NCI-H2107 treated with DMSO at 0.1 percent for 48 hours (cell line): ENCODE results near the gene EMD.
"Not testable (repeated sequence)": the region's sequence is repeated elsewhere in the genome, so short reads cannot be mapped to it uniquely, and the experiment has no call there.

Experiments used
- DNase-seq: peaks from one replicate; lab custom pipeline; 2025; ENCODE audit not compliant: unreplicated experiment; lab: John Stamatoyannopoulos, UW

Gene EMD

GRCh38 chrX:154389812-154390747 is 11.0 kb downstream of the EMD start:
- not testable (repeated sequence) for DNase-seq

- DNase-seq, result not testable (repeated sequence)
Observed at GRCh38 chrX:154396363-154396762, 17.3 kb downstream of the EMD start.

DNA sequence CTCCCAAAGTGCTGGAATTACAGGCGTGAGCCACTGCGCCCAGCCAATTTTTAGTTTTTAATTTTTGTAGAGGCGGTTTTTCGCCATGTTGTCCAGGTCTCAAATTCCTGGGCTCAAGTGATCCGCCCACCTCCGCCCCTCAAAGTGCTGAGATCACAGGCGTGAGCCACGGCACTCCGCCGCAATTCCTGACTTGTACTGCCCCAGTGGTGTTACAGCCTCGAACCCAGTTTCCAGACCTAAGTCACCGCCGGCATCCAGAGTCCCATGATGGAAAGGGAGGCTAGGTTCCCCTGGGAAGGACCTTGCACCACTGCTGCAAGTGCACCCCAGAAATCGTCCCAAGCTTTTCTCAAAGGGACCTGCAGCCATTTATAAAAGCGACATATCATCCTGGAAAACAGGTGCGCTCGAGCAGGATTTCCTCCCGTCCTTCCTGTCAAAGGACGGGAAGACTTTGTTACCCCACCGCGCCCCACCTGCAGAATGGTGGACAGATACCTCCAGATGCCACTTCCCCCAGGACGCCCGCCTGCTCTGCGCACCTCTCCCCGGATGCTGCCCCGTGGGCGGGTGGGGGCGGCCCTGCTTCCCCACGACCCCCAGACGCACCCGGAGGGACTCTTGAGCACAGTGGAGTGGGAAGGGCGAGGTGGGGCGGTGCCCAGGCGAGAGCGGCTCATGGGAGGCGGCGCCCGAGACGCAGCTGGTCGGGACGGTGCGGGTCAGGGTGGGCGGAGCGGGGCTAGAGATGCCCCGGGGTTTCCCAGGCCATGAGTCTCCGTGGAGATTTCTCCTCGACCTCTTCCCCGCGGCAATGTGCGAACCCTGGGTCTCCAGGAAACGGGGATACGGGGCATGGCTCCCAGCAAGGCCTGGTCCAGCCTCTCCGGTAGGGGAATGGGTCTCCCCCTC is 18.1 kb downstream of the EMD start:
- DNase-seq, result peak; percentile 30

DNA sequence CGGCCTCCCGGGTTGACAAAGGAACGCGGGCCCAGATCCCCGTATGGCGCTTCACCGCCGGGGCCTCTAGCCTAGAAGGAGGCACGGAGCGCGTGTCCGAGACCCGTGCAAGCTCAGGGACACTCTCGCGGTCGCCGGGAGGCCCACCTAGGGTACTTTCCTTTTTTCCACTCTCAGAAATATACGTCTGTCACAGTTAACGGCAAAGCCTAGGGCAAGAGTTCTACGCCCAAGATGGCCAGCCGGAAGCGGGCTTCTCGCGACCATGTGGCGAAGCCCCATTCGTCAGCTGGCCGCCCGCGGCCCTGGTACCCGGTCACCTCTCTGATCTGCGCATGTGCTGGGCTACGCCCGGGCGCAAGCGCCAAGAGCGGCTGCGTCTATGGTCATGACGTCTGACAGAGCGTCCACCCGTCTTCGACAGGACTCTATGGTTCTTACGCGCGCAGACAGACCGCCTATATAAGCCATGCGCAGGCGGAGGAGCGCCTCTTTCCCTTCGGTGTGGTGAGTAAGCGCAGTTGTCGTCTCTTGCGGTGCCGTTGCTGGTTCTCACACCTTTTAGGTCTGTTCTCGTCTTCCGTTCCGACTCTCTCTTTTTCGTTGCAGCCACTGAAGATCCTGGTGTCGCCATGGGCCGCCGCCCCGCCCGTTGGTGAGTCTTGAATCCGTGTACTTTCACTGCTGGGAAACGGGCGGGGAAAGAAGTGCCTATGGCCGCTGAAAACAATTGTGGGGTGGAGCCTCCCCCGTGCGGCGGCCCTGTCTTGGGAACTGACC is 19.0 kb downstream of the EMD start, which contains the start of gene RPL10:
TSS of gene RPL10 (plus strand) at position 490 of the 780 bp plus-strand sequence. CDS start at position 633, 143 bp downstream.
- DNase-seq, result peak; percentile 94

DNA sequence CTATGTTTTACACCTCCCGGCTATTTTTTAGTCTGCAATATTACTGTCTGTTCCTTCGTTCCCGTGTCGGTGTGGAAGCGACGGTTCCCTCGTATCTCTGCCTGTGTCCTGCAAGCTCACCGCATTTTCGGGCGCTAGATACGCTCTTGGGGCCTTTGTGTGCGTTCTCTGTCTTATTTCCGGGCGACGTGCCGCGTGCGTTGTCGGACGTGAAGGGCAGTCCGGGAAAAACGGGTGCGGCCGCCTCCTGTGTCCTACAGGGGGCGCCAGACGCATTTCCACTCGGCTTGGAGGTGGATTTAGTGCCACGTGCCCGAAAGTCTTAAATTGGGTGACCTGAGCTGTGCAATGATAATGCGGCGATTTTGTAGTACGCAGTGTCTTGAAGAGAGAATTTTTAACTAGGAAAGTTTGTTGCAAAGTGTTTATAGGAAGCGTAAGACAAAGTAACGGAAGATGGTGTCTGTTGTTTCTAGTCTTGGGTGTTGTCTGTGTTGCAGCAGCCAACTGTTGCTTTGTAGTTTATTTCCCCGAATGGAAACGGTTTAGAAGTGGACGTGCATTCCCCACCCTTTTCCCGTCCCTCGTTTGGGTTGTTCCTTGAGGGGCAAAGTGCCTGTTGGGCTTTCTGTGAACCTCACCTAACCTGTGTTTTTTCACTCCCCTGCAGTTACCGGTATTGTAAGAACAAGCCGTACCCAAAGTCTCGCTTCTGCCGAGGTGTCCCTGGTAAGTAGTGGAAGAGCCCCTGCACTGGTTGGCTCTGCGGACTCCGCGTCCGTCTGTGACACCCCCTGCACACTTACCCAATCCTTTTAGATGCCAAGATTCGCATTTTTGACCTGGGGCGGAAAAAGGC is 19.8 kb downstream of the EMD start:
- DNase-seq, result peak; percentile 43

DNA sequence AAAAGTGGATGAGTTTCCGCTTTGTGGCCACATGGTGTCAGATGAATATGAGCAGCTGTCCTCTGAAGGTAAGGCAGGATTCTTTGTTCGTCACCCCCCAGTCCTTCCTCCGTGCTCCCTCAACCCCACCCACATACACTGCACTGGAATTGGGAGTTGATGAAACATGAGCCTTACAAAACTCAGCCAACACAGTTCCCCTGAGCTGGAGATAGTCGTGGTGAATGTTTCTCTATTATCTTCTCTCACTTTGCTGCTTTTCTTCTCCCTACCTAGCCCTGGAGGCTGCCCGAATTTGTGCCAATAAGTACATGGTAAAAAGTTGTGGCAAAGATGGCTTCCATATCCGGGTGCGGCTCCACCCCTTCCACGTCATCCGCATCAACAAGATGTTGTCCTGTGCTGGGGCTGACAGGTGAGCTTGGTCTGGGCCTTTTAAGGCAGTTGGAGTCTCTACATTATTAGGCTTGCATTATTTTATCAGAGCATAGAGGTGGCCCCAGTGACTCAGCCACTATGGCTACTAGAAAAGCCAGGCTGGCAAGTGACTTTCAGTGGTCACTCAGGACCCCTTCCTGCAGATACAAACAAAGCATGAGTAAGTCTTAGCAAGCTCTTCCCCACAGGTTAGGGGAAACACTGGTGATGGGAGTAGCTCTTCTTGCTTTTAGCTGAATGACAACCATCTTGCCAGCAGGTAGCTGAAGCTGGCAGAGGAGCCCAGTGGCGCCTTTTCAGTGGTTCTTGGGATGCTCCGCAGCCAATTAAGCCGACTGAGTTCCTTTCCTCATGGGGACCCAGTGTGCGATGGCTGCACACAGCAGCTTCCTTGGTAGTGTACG is 20.7 kb downstream of the EMD start:
- no peak for DNase-seq

DNA sequence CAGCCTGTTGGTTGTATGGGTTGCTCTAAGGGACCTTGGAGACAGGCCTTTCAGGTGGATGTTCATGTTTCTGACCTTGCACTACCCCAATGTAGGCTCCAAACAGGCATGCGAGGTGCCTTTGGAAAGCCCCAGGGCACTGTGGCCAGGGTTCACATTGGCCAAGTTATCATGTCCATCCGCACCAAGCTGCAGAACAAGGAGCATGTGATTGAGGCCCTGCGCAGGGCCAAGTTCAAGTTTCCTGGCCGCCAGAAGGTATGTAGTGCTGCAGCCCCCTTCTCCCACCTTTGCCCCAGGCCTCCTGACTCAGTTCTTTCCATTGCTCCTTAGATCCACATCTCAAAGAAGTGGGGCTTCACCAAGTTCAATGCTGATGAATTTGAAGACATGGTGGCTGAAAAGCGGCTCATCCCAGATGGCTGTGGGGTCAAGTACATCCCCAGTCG is 21.3 kb downstream of the EMD start:
- DNase-seq, result not testable (repeated sequence)

DNA sequence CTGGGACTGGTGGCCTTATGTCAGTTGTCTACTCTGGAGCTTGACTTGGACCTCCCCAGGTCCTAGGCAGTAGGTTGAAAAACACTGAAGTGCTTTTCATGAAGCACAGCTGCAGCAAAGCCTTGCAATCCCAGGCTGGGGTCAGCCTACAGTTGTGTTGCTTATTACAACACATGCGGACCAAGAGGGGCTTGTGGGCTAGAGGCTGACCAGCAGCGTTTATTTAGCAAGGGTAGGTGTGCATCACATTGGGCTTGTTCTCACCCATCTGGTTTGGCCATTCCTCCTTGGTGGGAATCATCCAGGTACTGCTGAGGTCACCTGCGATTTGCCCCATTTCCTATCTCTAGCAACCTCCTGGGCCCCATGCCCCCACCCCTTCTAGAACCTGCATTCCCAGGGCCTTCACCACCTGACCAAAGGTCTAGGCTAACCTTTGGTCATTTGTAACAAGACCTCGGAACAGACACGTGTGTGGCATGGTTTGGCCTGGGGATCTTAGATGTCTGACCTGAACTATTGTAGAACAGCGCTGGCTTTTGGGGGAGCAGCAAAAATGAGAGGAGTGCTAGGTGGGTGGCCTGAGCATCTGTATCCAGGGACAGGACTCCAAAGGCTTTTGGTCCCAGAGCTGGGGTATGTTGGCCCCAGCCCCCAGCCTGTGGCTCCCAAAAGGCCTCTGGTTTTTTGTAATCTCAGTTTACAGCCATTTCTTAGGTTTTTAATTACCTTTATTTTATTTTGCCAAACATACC is 22.1 kb downstream of the EMD start:
- DNase-seq, result no peak

- DNase-seq, result no peak
Observed at GRCh38 chrX:154401918-154402621, 23.0 kb downstream of the EMD start.

DNA sequence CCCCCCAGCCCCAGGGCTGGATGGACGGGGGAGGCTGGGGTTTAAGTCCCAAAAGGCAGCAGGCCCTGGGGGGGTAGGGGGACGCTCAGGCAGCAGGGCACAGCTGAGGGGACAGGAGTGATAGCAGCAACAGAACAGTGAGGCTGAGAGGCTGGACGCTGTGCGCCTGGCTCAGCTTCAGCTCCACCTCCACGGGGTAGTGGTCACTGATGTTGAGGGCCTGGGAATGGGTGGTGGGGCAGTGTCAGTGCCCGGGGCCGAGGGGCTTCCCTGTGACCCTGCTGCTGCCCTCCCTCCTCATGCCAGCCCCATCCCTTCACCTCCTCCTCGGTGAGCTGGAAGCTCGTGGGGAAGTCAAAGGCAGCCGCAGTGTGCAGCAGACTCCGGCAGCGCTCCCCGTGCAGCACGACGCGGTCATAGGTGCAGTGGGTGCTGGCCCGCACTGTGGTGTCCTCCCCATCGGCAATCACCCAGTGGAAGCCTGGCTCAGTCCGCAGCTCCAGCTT is 23.6 kb downstream of the EMD start:
- DNase-seq, result no peak

DNA sequence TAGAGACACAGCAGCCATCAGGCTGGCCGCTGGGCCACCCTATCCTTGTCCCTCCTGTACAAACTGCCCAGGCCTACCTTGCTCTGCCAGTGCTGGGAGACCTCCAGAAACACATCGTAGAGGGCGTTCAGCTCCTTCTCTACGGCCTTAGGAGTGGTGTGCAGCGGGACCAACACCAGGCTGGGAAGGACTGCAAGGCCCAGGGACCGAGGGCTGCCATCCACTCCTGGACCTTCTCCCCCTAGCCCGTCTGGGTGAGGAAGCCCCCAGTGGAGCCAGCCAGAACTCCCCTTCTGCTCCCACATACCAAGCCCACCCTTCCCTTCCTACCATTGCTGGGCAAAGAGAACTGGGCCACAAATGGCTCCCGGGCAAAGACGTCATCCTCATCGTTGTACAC is 24.1 kb downstream of the EMD start:
- no peak for DNase-seq

GRCh38 chrX:154403858-154404257 is 24.8 kb downstream of the EMD start:
- DNase-seq, result no peak

DNA sequence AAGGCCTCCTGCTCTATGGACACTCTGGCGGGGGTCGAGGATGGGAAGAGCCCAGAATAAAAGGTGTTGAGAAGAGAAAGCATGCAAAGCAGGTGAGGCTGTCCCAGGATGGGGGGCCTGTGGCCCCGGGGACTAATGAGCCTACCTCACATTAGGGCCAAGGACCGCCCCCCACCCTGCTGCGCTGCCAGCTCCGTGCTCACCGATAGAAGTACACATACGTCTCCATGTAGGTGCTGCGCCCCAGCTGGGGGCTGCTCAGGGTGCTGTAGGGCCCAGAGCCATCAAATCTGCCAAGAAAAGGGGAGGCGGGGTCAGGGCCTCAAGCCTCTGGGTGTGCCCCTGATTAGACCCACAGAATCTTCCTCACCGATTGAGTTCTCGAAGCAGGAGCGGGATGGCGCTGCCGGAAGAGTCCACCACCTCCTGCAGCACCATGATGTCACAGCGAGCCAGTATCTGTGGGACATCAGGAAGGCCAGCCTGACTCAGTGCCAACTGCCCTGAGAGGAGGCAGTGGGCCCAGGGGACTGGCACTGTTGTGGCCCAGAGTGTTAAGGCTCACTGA is 25.6 kb downstream of the EMD start:
- no peak for DNase-seq

DNA sequence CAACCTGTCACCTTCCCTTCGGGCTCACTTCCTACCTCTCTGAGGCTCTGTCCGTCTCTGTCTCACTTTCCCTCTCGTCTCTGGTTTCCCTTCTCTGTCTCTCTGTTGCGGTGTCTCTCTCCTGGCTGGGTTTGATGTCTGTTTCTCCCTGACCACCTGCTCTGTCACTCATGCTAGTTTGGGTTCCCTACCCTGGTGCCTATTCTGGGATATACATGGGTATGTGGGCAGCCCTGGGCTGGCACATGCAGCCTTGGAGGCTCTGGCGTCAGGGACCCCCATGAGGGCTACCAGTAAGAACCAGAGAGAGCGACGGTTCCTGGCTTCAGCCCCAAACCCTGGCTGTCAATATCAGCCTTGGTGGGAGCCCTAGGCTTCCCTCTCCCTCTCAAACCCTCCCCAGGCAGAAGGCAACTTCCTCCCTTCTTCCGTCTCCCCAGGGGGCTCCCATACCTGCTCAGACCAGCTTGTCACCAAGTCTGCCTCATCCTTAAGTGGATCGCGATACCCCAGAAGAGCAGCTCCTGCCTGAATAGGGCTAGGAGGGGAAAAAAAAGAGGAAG is 29.6 kb downstream of the EMD start:
- DNase-seq, result no peak

- DNase-seq, result no peak
Observed at GRCh38 chrX:154409222-154409871, 30.3 kb downstream of the EMD start, which contains the start of gene DNASE1L1. Gene DNASE1L1, minus strand, starts transcription at chrX:154409254. Its CDS starts 3,686 bp downstream, at chrX:154405568.

- DNase-seq, result no peak
Observed at GRCh38 chrX:154411981-154412340, 32.9 kb downstream of the EMD start.
